HG03558 (cell line): ENCODE results near the gene TBX2.
A peak's percentile ranks its signal among the peaks of the same experiment; 100 is the strongest.

ENCODE experiments used
- ATAC-seq: cut with Tn5 transposase; IDR thresholded peaks from one replicate; pipeline ENCODE4 v1.9.1; 2021; ENCODE audit warnings: moderate number of reproducible peaks; ENCODE audit not compliant: unreplicated experiment; ENCODE audit errors: extremely low read depth

The TBX2 gene

DNA sequence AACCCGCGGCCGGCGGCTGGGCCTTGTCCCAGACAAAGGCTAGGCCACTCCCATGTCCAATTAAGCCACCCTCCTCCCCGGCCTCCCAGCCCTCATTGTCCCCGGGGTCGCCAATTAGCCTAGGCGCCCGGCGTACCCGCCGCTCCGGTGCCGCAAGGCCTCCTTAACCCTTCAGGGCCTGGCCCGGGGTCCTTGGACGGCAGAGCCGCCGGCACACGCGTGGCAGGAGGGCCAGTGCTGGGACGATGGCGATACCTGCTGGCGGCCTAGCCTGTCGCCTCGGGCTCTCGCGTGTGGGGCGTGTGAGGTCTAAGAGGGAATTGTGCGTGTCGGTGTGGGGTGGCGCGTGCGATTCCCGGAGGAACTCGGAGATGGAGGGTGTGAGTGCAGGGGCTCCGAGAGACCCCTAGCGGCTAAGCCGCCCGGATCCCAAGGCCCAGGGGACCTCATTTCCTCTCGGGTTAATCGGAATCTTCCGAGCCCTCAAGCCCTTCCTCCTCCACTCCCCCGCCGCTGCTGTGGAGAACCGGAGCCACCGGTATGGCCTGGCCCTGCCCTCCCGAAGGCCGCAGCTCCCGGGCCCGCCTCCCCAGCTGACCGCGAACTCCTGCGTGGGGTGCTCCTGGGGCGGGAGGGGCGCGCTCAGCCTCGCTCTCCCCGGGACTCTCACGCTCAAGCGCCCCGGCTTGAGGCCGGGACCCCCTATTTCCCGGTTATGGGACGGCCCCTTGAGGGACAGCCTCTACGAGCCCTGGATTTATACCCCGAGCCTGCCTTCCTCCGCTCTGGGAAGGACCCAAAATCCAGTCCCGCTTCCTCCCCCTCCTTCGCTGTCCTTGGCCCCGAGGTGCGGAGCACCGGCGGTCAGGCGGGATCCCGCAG lies 11.9 kb downstream of the TBX2 start:
- ATAC-seq = no peak

DNA sequence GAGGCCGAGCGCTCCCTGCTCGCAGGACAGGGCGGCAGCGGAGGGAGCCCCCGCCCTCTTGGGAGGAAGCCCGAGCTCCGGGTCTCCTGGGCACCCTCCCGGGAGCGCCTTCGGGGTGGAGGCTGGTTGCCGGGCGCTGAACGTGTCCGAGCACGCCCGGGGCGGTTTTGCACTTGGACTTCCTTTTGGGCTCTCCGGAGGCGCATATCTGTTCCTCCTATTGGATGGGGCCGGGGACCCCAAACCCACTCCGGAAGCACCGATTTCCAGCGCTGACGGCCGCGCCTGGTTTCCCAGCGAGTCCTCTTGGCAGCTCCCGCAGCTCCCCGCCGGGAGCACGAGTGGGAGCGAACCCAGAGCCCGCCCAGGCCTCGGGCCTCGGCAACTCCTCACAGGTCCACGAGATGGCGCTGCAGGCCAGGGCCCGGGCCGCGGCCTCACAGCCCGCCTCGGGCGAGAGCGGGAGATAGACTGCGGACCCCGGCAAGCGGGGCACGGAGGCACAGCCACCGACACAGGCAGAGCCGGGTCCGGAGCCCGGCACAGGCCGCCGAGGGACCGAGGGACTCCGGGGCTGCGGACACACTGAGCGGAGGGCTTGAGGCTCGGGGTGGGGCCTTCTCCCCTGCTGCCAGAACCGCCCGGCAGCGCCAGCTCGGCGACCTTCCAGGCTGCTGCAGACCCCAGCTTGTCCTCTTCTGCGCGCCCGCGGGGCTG lies 12.7 kb downstream of the TBX2 start:
- peak; percentile 67 for ATAC-seq

DNA sequence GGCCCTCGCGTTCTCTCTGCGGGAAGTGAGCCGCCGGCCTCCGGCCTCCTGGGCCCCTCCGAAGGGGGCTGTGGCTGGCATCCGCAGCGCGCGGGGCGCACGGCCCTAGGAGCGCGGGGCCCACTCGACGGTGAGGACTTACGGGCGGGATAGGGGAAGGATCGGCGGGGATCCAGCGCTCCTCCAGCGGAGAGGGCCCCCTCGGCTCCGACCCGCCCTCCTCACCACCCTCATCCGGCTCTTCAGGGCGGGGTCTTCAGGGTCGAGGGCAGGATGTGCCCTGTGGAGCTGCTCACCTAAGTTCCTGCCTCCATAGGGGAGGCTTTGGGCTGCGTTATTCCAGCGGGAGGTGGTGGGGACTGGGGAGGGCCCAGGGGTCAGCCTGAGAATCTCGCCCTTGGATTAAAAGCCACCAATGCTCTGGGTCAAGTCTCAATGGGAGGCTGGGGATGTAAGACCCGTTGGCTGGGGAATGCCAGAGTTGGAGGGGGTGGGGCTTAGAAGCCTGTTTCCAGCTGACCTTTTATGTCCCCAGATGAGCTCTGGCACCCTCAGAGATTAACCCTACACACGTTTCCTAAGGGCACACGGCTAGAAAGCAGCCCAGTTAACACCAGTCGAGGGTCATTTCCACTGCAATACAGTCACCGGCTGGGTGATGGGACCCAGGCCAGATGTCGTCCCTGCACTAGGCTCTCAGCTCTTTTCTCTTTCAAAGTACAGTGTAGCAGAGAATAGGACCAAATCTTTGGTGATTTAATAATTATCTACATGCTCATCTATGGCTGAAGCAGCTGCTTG lies 13.4 kb downstream of the TBX2 start:
- no peak for ATAC-seq

- no peak for ATAC-seq
Observed at GRCh38 chr17:61413661-61414126, 14.1 kb downstream of the TBX2 start.

DNA sequence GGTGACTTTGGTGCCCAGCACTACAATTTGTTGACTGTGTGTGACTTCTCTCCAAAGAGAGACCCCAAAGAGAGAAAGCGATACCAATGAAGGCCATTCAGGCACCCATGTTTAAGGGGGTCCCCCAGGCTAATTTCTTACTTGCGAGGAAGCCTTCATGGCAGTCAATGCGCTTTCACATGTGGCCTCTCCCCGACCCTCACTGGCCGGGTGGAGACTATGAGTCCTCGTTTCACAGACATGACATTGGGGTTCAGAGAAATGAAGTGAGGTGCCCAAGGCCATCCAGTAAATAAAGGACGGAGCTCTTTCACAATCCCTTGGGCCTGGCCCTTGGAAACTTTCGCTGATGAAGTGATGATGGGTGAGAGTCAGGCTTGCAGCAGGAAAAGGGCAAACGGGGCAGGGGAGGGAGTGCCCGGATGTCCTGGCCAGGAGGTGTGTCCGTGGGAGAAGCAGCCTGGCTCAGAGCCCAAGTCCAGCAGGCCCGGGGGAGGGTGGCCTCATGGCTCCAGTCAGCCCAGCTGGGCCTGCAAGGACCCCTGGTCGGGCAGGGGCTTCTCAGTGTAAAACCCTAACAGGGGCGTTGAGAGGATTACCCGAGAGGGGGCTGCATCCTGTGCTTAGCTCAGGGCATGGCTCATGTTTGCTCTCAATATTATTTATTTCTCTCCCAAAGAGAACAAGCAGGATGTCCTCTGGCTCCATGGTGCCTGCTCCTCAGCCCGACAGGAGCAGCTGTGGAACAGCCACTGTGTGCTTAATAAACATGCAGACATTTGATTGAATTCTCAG lies 14.7 kb downstream of the TBX2 start:
- no peak for ATAC-seq

DNA sequence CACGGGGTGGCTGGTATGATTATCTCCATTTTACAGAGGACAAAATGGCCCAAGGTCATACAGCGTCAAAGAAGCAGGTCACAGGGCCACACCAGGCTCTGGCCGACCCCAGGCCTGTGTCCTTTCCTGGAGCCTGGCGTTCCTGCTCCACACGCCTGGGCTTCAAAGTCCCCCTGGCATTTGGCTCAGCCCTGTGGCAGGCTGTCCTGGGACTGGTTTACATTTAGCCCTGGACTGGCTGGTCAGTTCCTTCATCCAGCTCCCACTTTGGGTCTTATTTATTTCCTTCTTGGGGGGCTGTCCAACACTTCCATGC lies 15.3 kb downstream of the TBX2 start:
- ATAC-seq = no peak

GRCh38 chr17:61415374-61416210 lies 15.9 kb downstream of the TBX2 start:
- no peak for ATAC-seq

DNA sequence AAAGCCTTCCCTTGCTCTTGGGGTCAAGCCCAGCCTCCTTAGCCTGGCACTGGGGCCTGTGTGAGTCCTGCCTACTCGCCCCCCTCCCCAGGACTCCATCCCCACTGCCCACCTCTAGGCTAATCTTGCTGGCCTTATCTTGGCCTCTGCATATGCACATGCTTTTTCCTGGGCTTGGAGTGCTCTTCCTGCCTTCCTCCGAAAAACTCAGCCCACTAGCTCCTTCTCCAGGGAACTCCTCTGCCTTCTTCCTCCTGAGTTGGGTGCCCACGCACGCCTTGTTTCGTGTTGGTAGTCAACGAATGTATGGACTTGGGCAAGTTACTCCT lies 16.5 kb downstream of the TBX2 start:
- no peak for ATAC-seq

GRCh38 chr17:61416540-61417363 lies 17.1 kb downstream of the TBX2 start:
- ATAC-seq = no peak

- no peak for ATAC-seq
Observed at GRCh38 chr17:61418449-61418848, 18.8 kb downstream of the TBX2 start.

GRCh38 chr17:61419496-61420046 lies 19.9 kb downstream of the TBX2 start:
- ATAC-seq = no peak

DNA sequence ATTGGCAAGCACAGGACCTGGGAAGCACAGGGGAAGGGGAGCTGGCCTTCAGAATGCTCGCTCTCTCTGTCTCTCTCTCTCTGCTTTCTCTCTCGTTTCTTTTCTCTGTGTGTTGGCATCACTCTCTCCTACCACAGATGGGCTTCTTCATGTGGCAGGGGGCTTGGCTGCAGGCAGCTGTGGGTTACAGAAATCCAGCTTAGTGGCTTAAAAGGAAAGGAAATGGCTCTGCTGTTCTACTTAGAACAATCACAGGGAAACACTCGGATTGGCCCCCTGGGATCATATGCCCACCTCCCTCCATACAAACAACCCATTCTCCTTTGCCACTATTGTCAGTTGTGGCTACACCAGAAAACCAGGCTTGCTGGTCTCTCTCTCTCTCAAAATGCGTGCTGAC lies 20.4 kb downstream of the TBX2 start:
- ATAC-seq = no peak

DNA sequence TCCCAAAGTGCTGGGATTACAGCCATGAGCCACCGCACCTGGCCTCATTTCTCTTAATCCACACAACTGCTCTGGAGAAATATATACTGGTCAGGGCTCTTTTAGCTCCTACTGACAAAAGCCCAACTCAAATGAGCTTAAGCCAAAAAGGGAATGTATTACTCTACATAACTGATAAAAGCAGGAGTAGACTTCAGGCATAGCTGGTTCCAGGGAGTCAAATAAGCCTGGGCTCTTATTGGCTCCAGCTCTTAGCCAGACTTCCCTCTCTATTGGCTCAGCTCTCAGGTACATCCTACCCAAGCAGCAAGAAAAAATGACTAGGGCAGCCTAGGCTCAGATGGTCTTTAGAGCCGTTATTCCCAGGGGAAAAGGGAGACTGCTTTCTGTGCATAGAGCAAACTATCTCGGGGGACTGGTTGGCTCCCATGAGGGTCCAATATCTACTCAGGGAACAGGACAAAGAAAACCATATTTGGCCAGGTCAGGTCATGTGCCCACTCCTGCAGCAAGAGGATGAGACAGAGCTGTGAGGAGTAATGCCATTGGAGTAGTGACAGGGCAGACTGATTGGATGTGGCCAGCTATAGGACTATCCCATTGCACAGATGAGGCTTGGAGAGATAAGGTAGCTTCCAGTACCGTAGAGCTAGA lies 21.2 kb downstream of the TBX2 start:
- ATAC-seq = no peak

DNA sequence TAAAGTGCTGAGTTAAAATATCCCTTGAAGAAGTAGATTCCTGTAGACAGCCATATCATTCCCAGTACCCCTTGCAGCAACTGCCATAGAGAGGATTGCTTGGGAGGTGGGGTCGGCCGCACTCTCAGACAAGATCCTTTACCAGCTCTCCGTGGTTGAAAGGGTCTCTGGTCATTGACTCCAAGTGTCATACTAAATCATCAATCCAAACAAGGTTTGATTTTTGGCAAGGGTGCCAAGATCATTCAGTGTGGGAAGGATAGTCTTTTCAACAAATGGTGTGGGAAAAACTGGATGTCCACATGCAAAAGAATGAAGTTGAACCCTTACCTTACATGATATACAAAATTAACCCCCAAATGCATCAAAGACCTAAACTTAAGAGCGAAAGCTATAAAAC lies 21.8 kb downstream of the TBX2 start:
- ATAC-seq = no peak

DNA sequence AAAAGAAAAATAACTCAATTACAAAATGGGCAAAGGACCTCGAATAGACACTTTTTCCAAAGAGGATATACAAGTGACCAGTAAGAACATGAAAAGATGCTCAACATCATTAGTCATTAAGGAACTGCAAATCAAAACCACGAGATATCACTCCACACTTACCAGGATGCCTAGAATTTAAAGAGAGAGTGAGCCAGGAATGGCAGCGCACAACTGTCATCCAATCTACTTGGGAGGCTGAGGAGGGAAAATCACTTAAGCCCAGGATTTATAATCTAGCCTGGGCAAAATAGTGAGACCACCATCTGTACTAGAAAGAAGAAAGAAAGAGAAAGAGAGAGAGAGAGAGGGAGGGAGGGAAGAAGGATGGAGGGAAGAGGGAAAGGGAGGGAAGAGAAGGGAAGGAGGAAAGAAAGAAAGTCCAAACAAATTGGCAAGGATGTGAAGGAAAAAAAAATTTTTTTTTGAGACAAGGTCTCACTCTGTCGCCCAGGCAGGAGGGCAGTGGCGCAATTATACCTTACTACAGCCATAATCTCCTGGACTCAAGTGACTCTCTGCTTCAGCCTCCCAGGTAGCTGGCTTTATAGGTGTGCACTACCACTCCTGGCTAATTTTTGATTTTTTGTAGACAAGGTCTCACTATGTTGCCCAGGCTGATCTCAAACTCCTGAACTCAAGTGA lies 22.6 kb downstream of the TBX2 start:
- ATAC-seq = no peak

DNA sequence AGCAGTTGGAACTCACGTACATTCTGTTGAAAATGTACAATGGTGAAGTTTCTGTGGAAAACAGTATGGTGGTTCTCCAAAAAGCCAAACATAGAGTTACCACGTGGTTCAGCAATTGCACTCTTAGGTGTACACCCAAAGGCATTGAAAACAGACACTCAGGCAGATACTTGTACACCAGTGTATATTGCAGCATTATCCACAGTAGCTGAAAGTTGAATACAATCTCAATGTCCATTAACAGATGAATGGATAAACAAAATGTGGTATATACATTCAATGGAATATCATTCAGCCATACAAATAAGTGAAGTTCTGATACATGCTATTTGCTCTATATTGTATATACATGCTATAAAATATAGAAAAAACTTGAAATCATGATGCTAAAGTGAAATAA lies 23.2 kb downstream of the TBX2 start:
- ATAC-seq = no peak

DNA sequence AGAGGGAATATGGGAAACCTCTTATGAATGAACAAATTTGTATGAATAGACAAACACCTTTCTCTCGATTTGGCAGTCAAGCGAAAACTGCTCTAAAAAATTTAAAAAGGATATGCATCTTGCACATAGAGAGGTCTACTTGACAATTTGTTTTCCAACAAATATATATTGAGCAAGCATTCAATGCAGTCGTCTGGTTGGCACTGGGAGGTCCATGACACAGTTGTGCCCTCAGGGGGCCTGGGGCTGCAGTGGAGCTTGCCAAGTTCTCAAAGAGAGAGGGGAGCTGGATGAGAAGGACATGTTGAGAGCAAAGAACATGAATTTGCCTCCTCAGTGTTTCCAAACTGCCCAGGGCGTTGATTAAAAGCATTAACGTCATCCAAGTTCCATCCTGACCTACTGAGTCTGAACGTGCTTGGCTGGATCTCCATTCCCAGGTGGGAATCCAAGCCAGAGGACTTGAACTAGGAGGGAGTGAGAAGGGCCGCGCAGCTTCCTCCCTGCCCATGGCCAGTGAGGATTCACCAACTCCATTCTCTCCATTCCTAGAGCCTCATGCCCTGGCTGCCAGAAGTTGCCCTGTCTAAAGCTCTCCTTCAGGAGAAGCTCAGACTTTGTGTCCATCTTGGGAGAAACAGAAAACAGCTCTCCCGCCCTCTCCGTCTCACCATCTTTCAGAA lies 24.5 kb downstream of the TBX2 start:
- no peak for ATAC-seq
